ENCODE measurements around the gene GPER1. TPM values are rescaled to one million over a fixed set of nuclear protein-coding genes. Genes with fewer than 3 reads are reported as not detected.

GPER1 gene
- total RNA-seq, 2 donors from 2014 or later, result 3.9 to 5.3 TPM

DNA sequence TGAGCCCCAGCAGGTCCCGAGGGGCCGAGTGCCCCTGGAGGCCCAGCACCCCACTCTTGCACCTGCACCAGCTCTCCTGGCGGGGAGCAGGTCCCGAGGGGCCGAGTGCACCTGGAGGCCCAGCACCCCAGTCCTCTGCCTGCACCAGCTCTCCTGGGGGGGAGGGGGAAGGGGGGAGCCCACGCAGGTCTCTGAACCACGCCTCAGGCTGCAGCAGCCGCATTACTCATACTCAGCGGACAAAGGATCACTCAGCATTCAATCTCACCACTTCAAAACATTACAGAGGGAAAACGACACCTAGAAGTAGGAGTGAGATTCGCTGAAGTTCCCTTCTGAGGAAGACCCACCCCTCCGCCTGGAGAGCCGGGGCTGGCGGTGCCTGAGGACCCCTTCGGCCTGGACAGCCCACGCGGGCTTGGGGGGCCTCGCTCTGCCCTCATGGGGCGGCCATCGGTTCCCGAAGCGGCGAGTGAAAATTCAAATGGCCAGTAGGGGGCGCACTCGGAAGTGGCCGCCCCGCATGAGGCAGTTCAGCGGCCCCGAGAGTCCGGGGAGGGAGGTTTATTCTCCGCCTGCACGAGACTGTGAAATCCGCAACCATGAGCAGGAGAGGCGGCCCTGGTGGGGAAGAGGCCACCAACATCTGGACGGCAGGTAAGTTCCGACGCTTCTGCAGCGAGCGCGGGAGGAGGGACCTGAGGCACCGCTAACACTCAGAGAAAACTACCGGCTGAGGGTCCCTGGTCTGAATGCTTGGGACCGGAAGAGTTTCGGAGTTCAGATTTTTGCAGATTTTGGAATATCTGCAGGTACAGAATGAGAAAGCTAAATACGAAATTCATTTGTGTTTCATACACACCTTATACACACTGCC is 1.1 kb upstream of the GPER1 start:
- DNase-seq (ENCODE audit: low spot score) (peak; percentile 28), ATAC-seq (ENCODE audit: insufficient number of reproducible peaks, low FRiP score, low read depth) (peak; percentile 40)
- H3K27ac ChIP-seq, result peak overlapping the region in 1 of 2 donors; percentile 13
- peaks cover 16 to 38% of the 10 kb centered on the region in 2 donors for H3K4me1 ChIP-seq (ENCODE audit: control insufficient read depth in 1 of 2, low read depth in 2 of 2)
- TF ChIP-seq CTCF (IDR thresholded peaks at IDR 0.05), result peak; percentile 94
- H3K36me3 ChIP-seq, result no peaks in the 10 kb centered on the region
- no peaks in the 10 kb centered on the region for H3K9me3 ChIP-seq
- H3K4me3 ChIP-seq, result peak overlapping the region; percentile 67
- no peaks in the 10 kb centered on the region for H3K27me3 ChIP-seq (replicated peaks; ENCODE audit: insufficient read depth)

- peak overlapping the region; percentile 67 for H3K4me3 ChIP-seq
- no peak for TF ChIP-seq CTCF (IDR thresholded peaks at IDR 0.05)
- peak overlapping the region; percentile 25 to 74 for H3K27ac ChIP-seq
- H3K9me3 ChIP-seq, result no peaks in the 10 kb centered on the region
- peaks cover 16 to 38% of the 10 kb centered on the region in 2 donors for H3K4me1 ChIP-seq (ENCODE audit: control insufficient read depth in 1 of 2, low read depth in 2 of 2)
- no peak for DNase-seq (ENCODE audit: low spot score)
- H3K36me3 ChIP-seq, result peaks cover 4% of the 10 kb centered on the region
- H3K27me3 ChIP-seq (replicated peaks; ENCODE audit: insufficient read depth), result no peaks in the 10 kb centered on the region
- no peak for ATAC-seq (ENCODE audit: insufficient number of reproducible peaks, low FRiP score, low read depth)
Measured at GRCh38 chr7:1087465-1087814, 473 bp upstream of the GPER1 start.

DNA sequence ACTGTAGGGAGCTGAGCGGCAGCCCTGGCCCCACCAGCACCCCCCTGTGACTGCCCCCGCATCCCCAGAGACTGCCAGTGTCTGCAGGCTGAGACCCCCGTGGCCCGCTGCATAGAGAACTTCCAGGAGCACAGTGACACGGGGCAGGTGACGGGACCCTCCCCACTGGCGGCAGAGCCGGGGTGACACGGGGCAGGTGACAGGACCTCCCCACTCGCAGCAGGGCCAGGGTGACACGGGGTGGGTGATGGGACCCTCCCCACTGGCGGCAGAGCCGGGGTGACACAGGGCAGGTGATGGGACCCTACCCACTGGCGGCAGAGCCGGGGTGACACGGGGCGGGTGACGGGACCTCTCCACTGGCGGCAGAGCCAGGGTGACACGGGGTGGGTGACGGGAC is 2.3 kb downstream of the GPER1 start:
- DNase-seq (ENCODE audit: low spot score) (no peak), ATAC-seq (ENCODE audit: insufficient number of reproducible peaks, low FRiP score, low read depth) (no peak)
- TF ChIP-seq CTCF (IDR thresholded peaks at IDR 0.05), result no peak
- Histone ChIP-seq H3K27me3 (replicated peaks; ENCODE audit: insufficient read depth) (no peaks in the 10 kb centered on the region), H3K27ac (no peak overlapping the region), H3K36me3 (peaks cover 8% of the 10 kb centered on the region), H3K4me3 (no peak overlapping the region), H3K4me1 (ENCODE audit: control insufficient read depth in 1 of 2, low read depth in 2 of 2) (peaks cover 16 to 40% of the 10 kb centered on the region in 2 donors), H3K9me3 (no peaks in the 10 kb centered on the region)

- Histone ChIP-seq H3K27ac (no peak overlapping the region), H3K9me3 (no peaks in the 10 kb centered on the region), H3K27me3 (replicated peaks; ENCODE audit: insufficient read depth) (no peaks in the 10 kb centered on the region), H3K36me3 (peaks cover 8% of the 10 kb centered on the region), H3K4me1 (ENCODE audit: control insufficient read depth in 1 of 2, low read depth in 2 of 2) (peaks cover 16 to 40% of the 10 kb centered on the region in 2 donors), H3K4me3 (no peak overlapping the region)
- DNase-seq (ENCODE audit: low spot score), result no peak
- no peak for ATAC-seq (ENCODE audit: insufficient number of reproducible peaks, low FRiP score, low read depth)
- no peak for TF ChIP-seq CTCF (IDR thresholded peaks at IDR 0.05)
Measured at GRCh38 chr7:1090686-1091643, 3.1 kb downstream of the GPER1 start.

GRCh38 chr7:1091644-1092027 is 3.7 kb downstream of the GPER1 start:
- peaks cover 8% of the 10 kb centered on the region for H3K36me3 ChIP-seq
- no peak for DNase-seq (ENCODE audit: low spot score)

More at GRCh38 chr7:1091644-1092027, 3.7 kb downstream of the GPER1 start:
- ATAC-seq (ENCODE audit: insufficient number of reproducible peaks, low FRiP score, low read depth), result no peak
- peaks cover 11 to 40% of the 10 kb centered on the region in 2 donors for H3K4me1 ChIP-seq (ENCODE audit: control insufficient read depth in 1 of 2, low read depth in 2 of 2)
- H3K27ac ChIP-seq, result no peak overlapping the region
- no peaks in the 10 kb centered on the region for H3K9me3 ChIP-seq
- no peak overlapping the region for H3K4me3 ChIP-seq
- H3K27me3 ChIP-seq (replicated peaks; ENCODE audit: insufficient read depth), result no peaks in the 10 kb centered on the region
- no peak for TF ChIP-seq CTCF (IDR thresholded peaks at IDR 0.05)
